Transverse colon (tissue), 4 donors: ENCODE data around the gene ATL3. TPM values are rescaled to one million over a fixed set of nuclear protein-coding genes. Genes with fewer than 3 reads are reported as not detected.

ENCODE experiments used
- DNase-seq: peaks from one replicate; pipeline ENCODE4 v3.0.0-alpha.2; 2019
- H3K27ac ChIP-seq, 4 donors: fragments of 200-600 bp; sonication (generic); 2 replicates each; pipeline ENCODE4 v1.5.1; 2016 to 2018; ENCODE audit warnings: inconsistent platforms in 4 of 4
- H3K27me3 ChIP-seq: fragments of 200-600 bp; sonication (generic); 2 replicates; pipeline ENCODE4 v1.5.1; 2017; ENCODE audit warnings: inconsistent platforms
- H3K36me3 ChIP-seq, 4 donors: fragments of 200-600 bp; sonication (generic); 2 replicates each; pipeline ENCODE4 v1.5.1; 2017 to 2019; ENCODE audit warnings: inconsistent platforms in 4 of 4
- H3K4me1 ChIP-seq, 4 donors: fragments of 200-600 bp; sonication (generic); 2 replicates each; pipeline ENCODE4 v1.5.1; 2017 to 2020; ENCODE audit warnings: inconsistent platforms in 4 of 4
- H3K4me3 ChIP-seq, 4 donors: fragments of 200-600 bp; sonication (generic); 1 replicate in 1 of 4; 2 replicates in 3 of 4; pipeline versions ENCODE4 v1.5.1 to v1.6.1; 2017 to 2019; ENCODE audit warnings: inconsistent platforms in 4 of 4
- H3K9me3 ChIP-seq, 2 donors: fragments of 200-600 bp; sonication (generic); 2 replicates each; pipeline ENCODE4 v1.5.1; 2017 to 2019; ENCODE audit warnings: inconsistent platforms in 2 of 2
- EP300 ChIP-seq: sonication (generic); formaldehyde crosslinking; IDR thresholded peaks from one replicate; pipeline ENCODE4 v1.6.1; 2017; ENCODE audit warnings: antibody characterized with exemption, low read depth
- POLR2A ChIP-seq: fragments of 450-650 bp; IDR thresholded peaks from one replicate; pipeline ENCODE4 v1.6.1; 2016; ENCODE audit warnings: antibody characterized with exemption, mild to moderate bottlenecking, moderate library complexity
- POLR2AphosphoS5 ChIP-seq, 3 donors: sonication (generic); formaldehyde crosslinking; IDR thresholded peaks; one replicate each; pipeline ENCODE4 v1.6.1; 2016; ENCODE audit warnings: antibody characterized with exemption in 3 of 3
- WGBS, 2 donors: methylation state at CpG; one replicate each; pipeline ENCODE4 v1.1.5; 2018; ENCODE audit warnings: low coverage in 1 of 2; 5-methylcytosine and 5-hydroxymethylcytosine counted together
- in situ Hi-C, 4 donors: fragments of 200-750 bp; cut with MboI; loops; one replicate each; pipeline versions ENCODE4 v1.15.0 to v1.15.1; 2017; ENCODE audit warnings: low sequenced_read_pairs in 3 of 4, low pct_ligation_motif_present in 1 of 4, low pct_unique_long_range_greater_than_20kb in 1 of 4
- intact Hi-C: fragments of 100-400 bp; cut with DNase I; formaldehyde crosslinking; loops from one replicate; pipeline ENCODE4 v1.15.1; 2023; ENCODE audit warnings: low total_unique reads
- total RNA-seq, 4 donors: library from RNA; depleted of rRNA; stranded (reverse); fragments of >200 nt; gene quantifications; one replicate each; pipeline ENCODE4 v1.1.0, GENCODE V29; 2016
- TF ChIP-seq, protein P1 (sequence below), 5 experiments: fragments of 200-600 bp in 3 of 5; fragments of 450-650 bp in 2 of 5; sonication (generic) in 3 of 5; IDR thresholded peaks; 1 replicate in 2 of 5; 2 replicates in 3 of 5; pipeline ENCODE4 v1.5.1; 2016 to 2017; ENCODE audit warnings: antibody characterized with exemption in 5 of 5, inconsistent platforms in 3 of 5, mild to moderate bottlenecking in 2 of 5, moderate library complexity in 1 of 5

The ATL3 gene
- total RNA-seq, 4 donors from 2014 or later = 18.7 to 60.8 (median 40.0) TPM

DNA sequence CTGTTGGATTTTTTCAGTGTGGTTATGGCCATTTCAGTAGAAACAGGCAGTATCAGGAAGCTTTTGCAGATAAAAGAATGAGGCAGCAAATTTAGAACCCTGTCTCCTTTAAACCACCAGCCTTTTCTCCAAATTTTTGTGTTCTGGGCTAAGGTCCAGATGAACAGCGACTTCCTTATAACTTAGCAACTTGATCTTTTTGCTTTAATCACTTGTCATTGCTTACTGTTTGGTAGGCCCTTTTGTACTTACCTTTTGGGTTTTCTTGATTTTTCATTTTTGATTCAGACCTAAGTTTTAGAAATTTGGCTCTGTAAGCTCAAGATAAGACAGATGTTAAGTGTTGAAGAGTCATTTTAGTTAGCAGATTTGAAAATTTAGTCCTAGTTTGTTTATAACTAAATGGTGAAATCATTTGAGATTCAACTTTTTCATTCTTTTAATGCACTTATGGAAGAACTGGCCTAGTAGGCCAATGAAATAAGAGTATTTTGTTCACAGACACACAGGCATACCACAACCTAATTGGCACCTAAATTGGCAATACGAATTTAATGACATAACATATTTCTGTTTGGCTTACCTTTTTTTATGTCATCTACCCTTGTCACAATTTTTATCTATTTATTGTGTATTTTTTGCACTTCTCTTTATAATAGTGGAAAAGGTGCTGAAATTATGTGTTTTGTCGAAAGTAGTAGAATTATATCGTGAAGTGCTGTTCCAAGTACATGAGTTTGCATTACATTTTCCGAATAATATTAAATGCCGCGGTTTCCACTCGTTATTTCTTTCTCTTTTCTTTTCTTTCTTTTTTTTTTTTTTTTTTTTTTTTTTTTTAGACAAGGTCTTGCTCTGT is 12.2 kb upstream of the ATL3 start:
- H3K4me1 ChIP-seq = peaks cover 10 to 32% (median 12%) of the 10 kb centered on the region in 4 donors
- H3K9me3 ChIP-seq = no peaks in the 10 kb centered on the region
- H3K36me3 ChIP-seq = no peaks in the 10 kb centered on the region
- peak overlapping the region in 3 of 4 donors; percentile 79 to 95 (median 90) for H3K4me3 ChIP-seq
- TF ChIP-seq POLR2AphosphoS5 (IDR thresholded peaks at IDR 0.05) (no peak), EP300 (no peak), POLR2A (no peak)
- TF ChIP-seq, protein P1, sequence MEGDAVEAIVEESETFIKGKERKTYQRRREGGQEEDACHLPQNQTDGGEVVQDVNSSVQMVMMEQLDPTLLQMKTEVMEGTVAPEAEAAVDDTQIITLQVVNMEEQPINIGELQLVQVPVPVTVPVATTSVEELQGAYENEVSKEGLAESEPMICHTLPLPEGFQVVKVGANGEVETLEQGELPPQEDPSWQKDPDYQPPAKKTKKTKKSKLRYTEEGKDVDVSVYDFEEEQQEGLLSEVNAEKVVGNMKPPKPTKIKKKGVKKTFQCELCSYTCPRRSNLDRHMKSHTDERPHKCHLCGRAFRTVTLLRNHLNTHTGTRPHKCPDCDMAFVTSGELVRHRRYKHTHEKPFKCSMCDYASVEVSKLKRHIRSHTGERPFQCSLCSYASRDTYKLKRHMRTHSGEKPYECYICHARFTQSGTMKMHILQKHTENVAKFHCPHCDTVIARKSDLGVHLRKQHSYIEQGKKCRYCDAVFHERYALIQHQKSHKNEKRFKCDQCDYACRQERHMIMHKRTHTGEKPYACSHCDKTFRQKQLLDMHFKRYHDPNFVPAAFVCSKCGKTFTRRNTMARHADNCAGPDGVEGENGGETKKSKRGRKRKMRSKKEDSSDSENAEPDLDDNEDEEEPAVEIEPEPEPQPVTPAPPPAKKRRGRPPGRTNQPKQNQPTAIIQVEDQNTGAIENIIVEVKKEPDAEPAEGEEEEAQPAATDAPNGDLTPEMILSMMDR (IDR thresholded peaks at IDR 0.05) = no peak
- DNase-seq = no peak
- WGBS, 2 donors = 82 to 84% methylated on average over 7 to 8 of the region's 8 CpGs
- no peaks in the 10 kb centered on the region for H3K27me3 ChIP-seq
- H3K27ac ChIP-seq = peak overlapping the region; percentile 96 to 99 (median 98)
- in situ Hi-C loops = no loop called here
- intact Hi-C loops = loop anchor here (10.0 kb wide), 1 partner anchor 81 kb away; the partner anchor contains the start of gene ZFTA

DNA sequence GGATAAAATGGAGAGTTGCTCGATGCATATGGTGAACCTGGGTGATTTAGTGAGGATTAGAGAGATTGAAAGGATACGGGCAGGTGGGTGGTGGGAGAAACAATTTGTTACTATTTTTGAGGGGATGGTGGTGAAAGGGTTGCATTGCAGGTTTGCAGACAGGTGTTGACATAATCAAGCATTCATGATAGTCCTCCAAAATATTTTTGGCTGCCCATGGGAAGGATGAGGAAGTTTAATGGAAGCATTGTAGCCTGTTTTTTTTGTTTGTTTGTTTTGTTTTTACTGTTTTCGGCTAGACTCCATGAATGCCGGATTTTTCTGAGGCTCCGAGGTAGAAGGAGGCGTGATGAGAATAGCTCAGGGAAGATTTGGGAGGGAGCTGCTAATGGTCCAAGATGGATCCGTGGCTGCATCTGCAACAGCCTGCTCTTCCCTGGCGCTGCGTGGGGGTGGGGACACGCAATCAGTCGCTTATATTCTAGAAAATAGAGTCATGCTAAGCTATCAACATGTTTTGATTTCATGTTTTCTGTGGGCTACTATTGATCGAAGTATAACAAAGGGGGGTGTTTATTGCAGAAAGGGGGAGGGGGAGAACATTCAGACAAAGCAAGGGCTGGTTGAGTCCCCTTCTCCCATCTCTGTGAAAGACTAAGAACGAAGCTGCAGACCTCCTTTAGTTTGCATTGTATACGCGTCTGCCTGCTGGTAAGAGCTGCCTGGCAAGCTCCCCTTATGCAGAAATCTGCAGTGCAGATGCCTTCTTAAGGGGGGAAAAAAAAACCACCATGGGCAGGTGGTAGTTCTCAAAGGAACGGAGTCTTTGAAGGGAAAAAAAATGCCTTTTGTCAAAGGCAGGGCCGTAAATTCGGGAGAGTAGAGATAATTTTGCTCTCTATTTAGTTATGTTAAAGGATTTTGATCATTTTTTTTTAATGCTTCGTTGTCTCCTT is 11.2 kb upstream of the ATL3 start:
- intact Hi-C loops (loop anchor here (10.0 kb wide), 1 partner anchor 82 kb away; the partner anchor contains the start of gene ZFTA), in situ Hi-C loops (no loop called here)
- Histone ChIP-seq H3K4me1 (peaks cover 10 to 31% (median 12%) of the 10 kb centered on the region in 4 donors), H3K27me3 (no peaks in the 10 kb centered on the region), H3K36me3 (no peaks in the 10 kb centered on the region), H3K9me3 (no peaks in the 10 kb centered on the region), H3K4me3 (peak overlapping the region; percentile 79 to 95 (median 90)), H3K27ac (peak overlapping the region; percentile 96 to 99 (median 98))
- TF ChIP-seq, protein P1 (IDR thresholded peaks at IDR 0.05) = peak in 4 of 5 experiments; percentile 9 to 61 (median 40)
- no peak for TF ChIP-seq POLR2AphosphoS5 (IDR thresholded peaks at IDR 0.05)
- DNase-seq = peak; percentile 48
- 6% methylated on average over 13 to 19 of the region's 19 CpGs for WGBS, 2 donors

DNA sequence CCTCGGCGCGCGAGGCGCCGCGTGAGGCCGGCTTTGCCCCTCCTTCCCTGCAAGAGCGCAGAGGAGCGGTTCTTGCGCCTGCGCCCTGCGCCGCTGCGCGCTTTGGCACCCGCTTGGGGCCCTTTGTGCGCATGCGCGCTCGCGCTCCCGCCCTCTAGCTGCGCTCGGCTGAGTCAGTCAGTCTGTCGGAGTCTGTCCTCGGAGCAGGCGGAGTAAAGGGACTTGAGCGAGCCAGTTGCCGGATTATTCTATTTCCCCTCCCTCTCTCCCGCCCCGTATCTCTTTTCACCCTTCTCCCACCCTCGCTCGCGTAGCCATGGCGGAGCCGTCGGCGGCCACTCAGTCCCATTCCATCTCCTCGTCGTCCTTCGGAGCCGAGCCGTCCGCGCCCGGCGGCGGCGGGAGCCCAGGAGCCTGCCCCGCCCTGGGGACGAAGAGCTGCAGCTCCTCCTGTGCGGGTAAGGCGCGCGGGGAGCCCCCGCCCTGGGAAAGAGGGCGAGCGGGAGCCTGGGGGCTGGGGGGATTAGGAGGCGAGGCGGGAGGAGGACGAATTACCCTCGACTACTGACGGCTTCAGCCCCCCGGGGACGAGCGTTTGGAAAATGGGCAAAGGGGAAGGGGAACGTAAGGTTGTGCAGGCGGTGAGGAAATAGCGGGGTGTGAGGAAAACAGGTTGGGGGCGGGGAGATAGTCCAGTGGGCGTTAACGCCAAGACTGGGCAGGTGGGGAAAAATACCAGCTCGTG is 10.3 kb upstream of the ATL3 start, which contains the start of gene RTN3:
Gene RTN3 (plus strand): TSS at position 180 of the 745 bp plus-strand sequence. CDS start 137 bp downstream, at position 317.
- WGBS, 2 donors = 0 to 1% methylated on average over 17 to 47 of the region's 74 CpGs
- Histone ChIP-seq H3K27me3 (no peaks in the 10 kb centered on the region), H3K36me3 (no peaks in the 10 kb centered on the region), H3K9me3 (no peaks in the 10 kb centered on the region), H3K4me1 (peaks cover 7 to 26% (median 12%) of the 10 kb centered on the region in 4 donors), H3K27ac (peak within 1 kb of the TSS; percentile 96 to 99 (median 98)), H3K4me3 (peak within 1 kb of the TSS; percentile 79 to 95 (median 90))
- intact Hi-C loops = loop anchor here (10.0 kb wide), 1 partner anchor 83 kb away; the partner anchor contains the start of gene ZFTA
- TF ChIP-seq POLR2AphosphoS5 (IDR thresholded peaks at IDR 0.05) (peak; percentile 99), POLR2A (peak; percentile 98), EP300 (no peak)
- TF ChIP-seq, protein P1 (IDR thresholded peaks at IDR 0.05) = peak in 1 of 5 experiments; percentile 20
- in situ Hi-C loops = no loop called here
- DNase-seq = peak; percentile 99
